CD4-positive, alpha-beta T cell treated with Interleukin-21 for 1 hour (primary cell): ENCODE measurements around the gene ZKSCAN5.
"Not testable (repeated sequence)": the region's sequence is repeated elsewhere in the genome, so short reads cannot be mapped to it uniquely, and the experiment has no call there.

ENCODE experiments used
- DNase-seq: peaks from one replicate; pipeline ENCODE4 v3.0.0-alpha.2; 2020

Gene ZKSCAN5

DNA sequence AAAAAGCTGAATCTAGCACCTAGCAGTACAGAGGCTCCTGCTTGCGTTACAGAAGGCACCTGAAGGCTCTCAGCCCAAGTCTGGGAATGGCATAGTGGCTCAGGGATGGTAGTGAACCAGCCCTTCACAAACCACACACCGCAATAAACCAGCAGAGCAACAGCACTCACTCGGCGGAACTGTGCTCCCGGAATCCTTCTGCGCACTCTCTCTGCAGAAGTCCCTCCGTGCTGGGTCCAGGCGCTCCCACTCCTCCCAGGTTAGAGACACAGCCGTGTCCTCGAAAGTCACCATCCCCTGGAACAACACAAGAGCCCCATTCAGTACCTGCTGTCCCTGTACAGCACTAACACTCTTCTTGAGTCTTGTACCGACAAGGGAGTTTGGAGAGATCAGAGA lies 5.9 kb upstream of the ZKSCAN5 start:
- no peak for DNase-seq

DNA sequence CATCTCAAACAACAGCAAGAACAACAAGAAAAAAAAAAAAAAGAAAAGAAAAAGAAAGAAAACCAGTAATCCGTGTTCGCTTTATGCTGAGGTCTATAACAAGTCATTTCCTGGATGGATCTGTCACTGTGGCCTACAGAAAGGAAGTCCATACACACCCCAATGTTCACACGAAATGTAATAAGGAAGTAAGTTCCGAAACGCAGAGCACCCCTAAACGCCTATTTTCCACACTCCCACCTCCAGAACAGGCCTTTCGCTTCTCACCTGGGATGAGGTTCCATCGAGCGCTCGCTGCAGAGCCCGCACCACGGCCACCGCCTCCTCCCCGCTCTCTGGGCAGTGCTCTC lies 5.1 kb upstream of the ZKSCAN5 start:
- DNase-seq = peak; percentile 64

DNA sequence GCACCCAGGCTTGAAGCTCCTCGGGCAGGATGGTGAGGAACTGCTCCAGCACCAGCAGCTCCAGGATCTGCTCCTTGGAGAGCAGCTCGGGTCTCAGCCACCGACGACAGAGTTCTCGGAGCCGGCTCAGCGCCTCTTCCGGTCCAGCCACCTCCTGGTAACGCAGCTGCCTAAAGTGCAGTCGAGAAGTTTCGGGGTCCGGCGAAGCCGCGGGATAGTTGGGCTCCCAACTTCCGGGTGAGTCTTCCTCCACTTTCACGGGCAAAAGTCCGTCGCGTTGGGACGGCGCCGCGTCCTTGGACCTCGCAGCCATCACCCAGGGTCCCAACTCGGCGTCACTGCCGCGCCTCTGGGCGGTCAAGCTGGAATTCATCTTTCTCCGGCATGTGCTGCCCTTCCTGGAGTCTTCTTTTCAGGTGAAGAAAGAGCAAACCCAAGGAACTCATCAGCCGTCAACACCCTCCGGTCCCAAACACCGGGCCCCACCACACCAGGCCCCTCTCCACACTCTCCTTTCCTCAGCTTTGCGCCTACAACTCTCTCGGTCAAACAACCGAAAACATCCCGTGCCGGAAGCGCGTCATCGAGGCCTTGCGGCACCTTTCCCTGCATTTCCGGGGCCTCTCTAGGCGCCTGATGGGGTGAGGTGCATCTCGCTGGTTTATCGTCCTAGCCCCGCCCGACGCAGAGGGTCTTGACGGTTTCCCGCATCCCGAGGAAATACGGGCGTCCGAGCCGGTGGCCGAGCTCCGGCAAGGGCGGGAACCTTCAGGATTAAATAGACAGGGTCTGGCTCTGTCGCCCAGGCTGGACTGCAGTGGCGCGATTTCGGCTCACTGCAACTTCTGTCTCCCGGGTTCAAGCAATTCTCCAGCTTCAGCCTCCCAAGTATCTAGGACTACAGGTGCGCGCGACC lies 4.5 kb upstream of the ZKSCAN5 start, which contains the start of gene ZNF394:
TSS of gene ZNF394 (minus strand) at position 561 of the 916 bp plus-strand sequence. CDS start at position 373, 188 bp downstream.
- peak; percentile 92 for DNase-seq

DNA sequence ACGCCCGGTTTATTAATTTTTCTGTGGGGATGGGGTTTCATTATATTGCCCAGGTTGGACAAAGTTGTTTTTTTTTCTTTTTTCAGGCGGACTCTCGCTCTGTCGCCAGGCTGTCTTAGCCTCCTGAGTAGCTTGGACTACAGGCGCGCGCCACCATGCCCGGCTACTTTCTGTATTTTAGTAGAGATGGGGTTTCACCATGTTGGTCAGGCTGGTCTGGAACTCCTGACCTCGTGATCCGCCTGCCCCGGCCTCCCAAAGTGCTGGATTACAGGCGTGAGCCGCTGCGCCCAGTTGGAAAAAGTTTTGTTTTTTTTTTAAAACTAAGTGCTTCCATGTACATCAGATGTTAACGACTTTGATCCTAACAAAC lies 3.8 kb upstream of the ZKSCAN5 start:
- no peak for DNase-seq

DNA sequence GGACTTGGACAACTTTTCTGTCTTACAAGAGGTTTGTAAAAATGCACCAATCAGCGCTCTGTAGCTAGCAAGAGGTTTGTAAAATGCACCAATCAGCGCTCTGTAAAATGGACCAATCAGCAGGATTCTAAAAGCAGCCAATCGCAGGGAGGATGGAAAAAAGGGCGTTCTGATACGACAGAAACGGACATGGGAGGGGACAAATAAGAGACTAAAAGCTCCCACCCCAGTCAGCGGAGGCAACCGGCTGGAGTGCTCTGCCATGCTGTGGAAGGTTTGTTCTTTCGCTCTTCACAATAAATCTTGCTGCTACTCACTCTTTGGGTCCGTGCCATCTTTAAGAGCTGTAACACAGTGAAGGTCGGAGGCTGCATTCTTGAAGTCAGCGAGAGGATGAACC lies 3.2 kb upstream of the ZKSCAN5 start:
- DNase-seq = not testable (repeated sequence)

DNA sequence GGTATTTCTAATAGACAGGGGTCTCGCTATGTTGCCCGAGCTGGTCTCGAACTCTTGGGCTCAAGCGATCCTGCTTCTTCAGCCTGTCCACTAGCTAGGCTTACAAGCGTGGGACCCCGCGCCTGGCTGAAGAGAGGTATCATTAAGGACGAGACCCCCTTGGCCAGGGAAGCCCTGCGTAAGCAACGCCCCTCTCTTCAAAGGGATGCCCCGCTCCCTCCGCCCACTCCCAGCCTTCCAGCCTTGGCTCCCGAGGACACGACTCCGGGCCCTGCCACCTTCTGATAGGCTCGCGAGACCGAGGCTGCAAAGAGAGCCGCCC lies 220 bp upstream of the ZKSCAN5 start:
- no peak for DNase-seq

GRCh38 chr7:99505324-99505662 lies 831 bp downstream of the ZKSCAN5 start:
- DNase-seq = no peak

- no peak for DNase-seq
These were observed 9.6 kb downstream of the ZKSCAN5 start for GRCh38 chr7:99514050-99514449.

DNA sequence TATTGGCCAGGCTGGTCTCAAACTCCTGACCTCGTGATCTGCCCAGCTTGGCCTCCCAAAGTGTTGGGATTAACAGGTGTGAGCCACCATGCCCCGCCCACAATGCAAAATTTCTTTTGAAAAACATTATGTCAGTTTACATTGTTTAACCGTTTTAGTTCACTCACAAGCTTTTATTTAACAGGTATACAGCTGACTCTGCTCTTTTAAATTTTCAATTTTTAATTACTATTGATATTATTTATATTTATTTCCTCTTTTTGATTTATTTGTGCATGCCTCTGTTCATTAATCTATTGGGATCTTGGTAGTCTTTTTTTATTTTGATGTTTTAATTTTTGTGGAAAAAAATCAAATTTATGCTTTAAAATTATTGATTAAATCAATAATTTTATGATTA lies 16.9 kb downstream of the ZKSCAN5 start:
- no peak for DNase-seq

DNA sequence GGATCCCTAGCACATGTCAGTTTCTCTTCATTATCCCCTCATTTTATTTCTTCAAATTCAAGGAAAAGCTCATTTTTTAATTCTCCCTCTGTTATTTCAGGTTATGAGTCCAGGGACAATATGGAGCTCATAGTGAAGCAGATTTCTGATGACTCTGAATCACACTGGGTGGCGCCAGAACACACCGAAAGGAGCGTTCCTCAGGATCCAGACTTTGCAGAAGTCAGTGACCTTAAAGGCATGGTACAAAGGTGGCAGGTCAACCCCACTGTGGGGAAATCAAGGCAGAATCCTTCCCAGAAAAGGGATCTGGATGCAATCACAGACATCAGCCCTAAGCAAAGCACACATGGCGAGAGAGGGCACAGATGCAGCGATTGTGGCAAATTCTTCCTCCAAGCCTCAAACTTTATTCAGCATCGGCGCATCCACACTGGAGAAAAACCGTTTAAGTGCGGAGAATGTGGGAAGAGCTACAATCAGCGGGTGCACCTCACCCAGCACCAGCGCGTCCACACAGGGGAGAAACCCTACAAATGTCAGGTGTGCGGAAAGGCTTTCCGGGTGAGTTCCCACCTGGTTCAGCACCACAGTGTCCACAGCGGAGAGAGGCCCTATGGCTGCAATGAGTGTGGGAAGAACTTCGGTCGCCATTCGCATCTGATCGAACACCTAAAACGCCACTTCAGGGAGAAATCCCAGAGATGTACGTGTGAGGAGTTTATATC lies 21.4 kb downstream of the ZKSCAN5 start:
- peak; percentile 19 for DNase-seq

- no peak for DNase-seq
These were observed 26.9 kb downstream of the ZKSCAN5 start for GRCh38 chr7:99531354-99531765.

GRCh38 chr7:99535667-99536066 lies 31.2 kb downstream of the ZKSCAN5 start:
- no peak for DNase-seq

GRCh38 chr7:99539213-99539811 lies 34.9 kb downstream of the ZKSCAN5 start:
- no peak for DNase-seq

DNA sequence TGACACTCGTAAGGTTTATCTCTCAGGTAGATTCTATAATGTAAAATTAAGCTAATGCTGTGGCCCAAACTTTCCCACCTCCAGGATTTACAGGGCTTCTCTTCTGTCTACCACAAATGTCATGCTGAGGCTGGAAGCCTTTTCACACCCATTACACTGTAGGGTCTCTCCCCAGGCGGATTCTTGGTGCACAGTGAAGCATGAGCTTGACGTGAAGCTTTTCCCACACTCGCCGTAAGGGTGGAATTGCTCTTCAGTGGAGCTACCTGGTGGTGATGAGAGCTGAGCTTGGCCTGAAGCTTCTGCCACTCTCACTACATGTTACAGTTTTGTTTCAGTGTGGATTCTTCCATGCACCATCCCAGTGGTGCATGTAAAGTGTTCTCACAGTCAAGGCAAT lies 36.1 kb downstream of the ZKSCAN5 start:
- DNase-seq = no peak

DNA sequence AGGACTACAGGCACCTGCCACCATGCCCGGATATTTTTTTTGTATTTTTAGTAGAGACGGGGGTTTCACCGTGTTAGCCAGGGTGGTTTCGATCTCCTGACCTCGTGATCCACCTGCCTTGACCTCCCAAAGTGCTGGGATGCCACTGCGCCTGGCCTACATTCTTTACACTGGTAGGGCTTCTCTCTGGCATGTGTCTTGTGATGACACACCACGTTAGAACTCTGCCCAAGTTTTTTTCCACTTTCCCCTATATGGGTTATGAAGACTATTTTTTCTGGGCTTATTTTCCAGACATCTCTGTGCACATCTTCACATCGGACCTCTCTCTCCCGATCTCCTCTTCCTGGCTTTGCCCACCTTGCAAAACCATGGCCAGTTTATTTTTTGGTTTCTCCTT lies 36.8 kb downstream of the ZKSCAN5 start:
- DNase-seq = no peak

GRCh38 chr7:99543081-99543671 lies 38.7 kb downstream of the ZKSCAN5 start:
- no peak for DNase-seq

- no peak for DNase-seq
These were observed 39.5 kb downstream of the ZKSCAN5 start for GRCh38 chr7:99543916-99544315.

- not testable (repeated sequence) for DNase-seq
These were observed 40.8 kb downstream of the ZKSCAN5 start for GRCh38 chr7:99545308-99545707.

- not testable (repeated sequence) for DNase-seq
These were observed 45.1 kb downstream of the ZKSCAN5 start for GRCh38 chr7:99549545-99549944.

GRCh38 chr7:99551334-99551733 lies 46.9 kb downstream of the ZKSCAN5 start:
- DNase-seq = peak; percentile 4

DNA sequence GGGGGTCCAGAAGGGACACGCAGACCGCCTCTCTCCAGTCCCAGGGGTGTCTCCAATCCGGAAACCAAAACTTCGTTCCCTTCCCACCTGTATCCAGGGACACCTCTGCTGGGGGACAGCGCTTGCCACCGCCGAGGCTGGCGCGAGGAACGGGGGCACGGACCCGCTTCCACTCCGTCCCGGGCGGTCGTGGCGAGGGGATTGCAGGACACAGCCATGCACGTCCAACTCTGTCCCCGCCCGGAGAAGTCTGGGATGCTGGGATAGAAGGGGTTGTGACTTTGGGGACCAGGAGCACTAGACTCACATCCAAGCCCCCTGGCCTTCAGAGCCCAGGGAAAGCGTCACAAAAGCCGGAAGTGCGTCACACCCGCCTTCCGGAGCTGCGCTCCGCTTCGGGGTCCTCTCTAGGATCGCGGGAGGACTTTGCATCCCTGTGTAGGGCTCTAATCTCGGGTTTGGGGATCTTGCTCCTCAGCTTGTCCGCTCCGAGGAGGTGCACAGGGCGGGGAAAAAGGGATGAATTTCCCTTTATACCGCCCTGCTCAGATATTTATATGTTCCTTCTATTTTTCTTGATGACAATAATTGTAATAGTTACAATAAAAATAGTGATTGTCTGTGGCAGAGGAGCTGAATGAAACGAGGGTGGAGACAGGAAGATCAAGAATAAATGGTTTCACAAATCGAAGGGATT lies 47.5 kb downstream of the ZKSCAN5 start, which contains the start of gene FAM200A:
TSS of gene FAM200A (minus strand) at position 348 of the 697 bp plus-strand sequence. CDS start 3,707 bp downstream, outside the sequence.
- peak; percentile 88 for DNase-seq

DNA sequence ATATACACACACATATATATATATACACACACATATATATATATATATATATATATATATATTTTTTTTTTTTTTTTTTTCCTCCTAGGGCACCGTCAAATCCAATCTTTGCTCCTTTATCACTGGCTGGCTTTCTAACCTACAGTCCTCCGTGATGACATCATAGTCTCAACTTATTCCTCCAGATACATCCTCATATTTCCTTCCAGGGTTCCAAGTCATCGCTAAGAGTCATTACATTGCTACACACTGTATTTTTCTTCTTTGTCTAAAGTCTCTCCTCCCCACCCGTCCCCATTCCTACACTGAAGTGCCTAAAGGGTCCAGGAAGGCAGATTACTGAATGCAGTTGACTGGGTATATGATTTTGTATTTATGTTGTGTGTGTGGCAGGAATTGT lies 48.6 kb downstream of the ZKSCAN5 start:
- DNase-seq = no peak

- DNase-seq = no peak
These were observed 50.5 kb downstream of the ZKSCAN5 start for GRCh38 chr7:99554939-99555338.
